ENCODE data around the gene PLA2G4E. TPM values are rescaled to one million over a fixed set of nuclear protein-coding genes. Genes with fewer than 3 reads are reported as not detected.

Gene PLA2G4E
- total RNA-seq, 6 experiments from 2014 or later, result not detected

- no peaks in the 10 kb centered on the region for H3K9me3 ChIP-seq
- peaks cover 0 to 8% (median 2%) of the 10 kb centered on the region in 4 donors for H3K36me3 ChIP-seq
- intact Hi-C loops (cut with DNase I), result no loop called here
- no peaks in the 10 kb centered on the region for H3K4me1 ChIP-seq
- H3K27ac ChIP-seq, result no peak overlapping the region
- DNase-seq (peak in 1 of 3 donors; percentile 40), ATAC-seq (no peak)
- WGBS (ENCODE audit: insufficient coverage, low coverage, low lambda C conversion rate, missing lambda C conversion rate), result 100% methylated on average over 1 of the region's 6 CpGs
- TF ChIP-seq, protein P1, sequence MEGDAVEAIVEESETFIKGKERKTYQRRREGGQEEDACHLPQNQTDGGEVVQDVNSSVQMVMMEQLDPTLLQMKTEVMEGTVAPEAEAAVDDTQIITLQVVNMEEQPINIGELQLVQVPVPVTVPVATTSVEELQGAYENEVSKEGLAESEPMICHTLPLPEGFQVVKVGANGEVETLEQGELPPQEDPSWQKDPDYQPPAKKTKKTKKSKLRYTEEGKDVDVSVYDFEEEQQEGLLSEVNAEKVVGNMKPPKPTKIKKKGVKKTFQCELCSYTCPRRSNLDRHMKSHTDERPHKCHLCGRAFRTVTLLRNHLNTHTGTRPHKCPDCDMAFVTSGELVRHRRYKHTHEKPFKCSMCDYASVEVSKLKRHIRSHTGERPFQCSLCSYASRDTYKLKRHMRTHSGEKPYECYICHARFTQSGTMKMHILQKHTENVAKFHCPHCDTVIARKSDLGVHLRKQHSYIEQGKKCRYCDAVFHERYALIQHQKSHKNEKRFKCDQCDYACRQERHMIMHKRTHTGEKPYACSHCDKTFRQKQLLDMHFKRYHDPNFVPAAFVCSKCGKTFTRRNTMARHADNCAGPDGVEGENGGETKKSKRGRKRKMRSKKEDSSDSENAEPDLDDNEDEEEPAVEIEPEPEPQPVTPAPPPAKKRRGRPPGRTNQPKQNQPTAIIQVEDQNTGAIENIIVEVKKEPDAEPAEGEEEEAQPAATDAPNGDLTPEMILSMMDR (IDR thresholded peaks at IDR 0.05), result no peak
- TF ChIP-seq POLR2A (IDR thresholded peaks at IDR 0.05), result no peak
- no peaks in the 10 kb centered on the region for H3K27me3 ChIP-seq
- H3K4me3 ChIP-seq, result no peak overlapping the region
Measured at GRCh38 chr15:41945221-41945620, 75.6 kb downstream of the PLA2G4E start.

DNA sequence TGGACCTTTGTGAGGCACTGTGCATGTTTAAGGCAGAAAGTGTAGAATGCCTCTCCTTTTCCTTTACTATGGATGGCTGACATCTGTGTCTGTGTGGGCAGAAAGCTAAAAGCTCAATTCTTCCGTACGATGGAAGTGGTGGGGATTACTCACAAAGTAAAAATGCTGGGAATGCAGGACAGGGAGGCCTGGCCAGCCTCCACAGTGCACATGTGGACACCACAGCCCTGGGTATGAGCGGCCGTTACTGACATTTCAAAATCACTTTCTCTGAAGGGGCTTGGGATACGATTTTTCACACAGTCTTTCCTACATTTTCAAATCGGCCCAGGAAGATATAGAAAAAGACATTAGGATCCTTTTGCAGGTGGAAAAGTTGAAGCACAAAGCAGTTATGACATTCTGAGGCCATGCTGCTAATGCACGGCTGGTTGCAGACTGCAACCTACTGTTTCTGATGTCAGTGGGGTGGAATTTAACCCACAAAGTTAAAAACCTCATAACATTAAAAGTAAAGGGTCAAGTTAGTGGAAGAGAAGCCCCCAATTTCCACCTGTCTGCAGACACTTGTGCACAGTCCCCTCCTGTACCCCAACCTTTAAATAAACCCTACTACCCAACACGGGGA lies 76.4 kb downstream of the PLA2G4E start:
- TF ChIP-seq, protein P1 (IDR thresholded peaks at IDR 0.05), result no peak
- no peak for TF ChIP-seq POLR2A (IDR thresholded peaks at IDR 0.05)
- Histone ChIP-seq H3K36me3 (peaks cover 0 to 12% (median 2%) of the 10 kb centered on the region in 4 donors), H3K4me1 (no peaks in the 10 kb centered on the region), H3K27ac (peak overlapping the region in 1 of 3 donors; percentile 4), H3K27me3 (no peaks in the 10 kb centered on the region), H3K9me3 (no peaks in the 10 kb centered on the region), H3K4me3 (no peak overlapping the region)
- 43% methylated on average over 7 of the region's 8 CpGs for WGBS (ENCODE audit: insufficient coverage, low coverage, low lambda C conversion rate, missing lambda C conversion rate)
- intact Hi-C loops (cut with DNase I), result no loop called here
- ATAC-seq (peak; percentile 23 to 78 (median 42)), DNase-seq (peak in 1 of 3 donors; percentile 31)

DNA sequence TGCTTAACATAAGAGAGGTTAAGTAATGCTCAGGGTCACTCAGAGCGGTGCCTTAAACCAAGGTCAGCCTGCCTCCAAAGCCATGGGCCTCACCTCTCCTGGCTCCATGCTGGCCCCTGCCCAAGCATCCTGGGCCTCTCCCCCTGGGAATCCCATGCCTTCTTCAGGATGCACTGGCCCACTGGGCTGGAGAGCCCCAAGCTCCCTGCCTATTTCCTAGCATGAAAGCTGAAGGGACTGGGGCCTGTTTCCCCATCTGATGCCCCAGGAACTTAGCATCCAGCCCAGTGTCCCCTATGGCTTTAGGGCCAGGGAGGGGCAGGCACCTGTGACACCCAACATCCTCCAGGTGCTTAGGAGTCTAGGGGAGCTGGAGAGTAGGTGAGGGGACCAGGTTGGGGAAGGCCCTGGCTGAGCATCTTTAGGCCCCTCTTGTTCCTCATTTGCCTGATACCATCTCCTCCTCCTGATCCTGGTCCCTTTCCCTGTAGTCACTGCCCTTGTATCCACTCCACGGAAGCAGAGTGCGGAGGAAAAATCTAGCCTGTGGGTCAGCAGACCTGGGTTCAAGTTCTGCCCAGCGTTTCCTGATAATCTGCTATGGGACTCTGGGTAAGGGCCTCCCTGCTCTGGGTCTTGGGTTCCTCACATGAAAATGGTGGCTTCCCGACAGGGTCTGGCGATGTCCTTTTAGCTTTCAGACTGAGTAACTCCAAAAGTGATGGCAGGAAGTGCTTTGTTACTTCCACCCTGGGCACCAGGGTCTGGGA lies 77.1 kb downstream of the PLA2G4E start:
- H3K27me3 ChIP-seq, result no peaks in the 10 kb centered on the region
- no peak overlapping the region for H3K4me3 ChIP-seq
- H3K4me1 ChIP-seq, result no peaks in the 10 kb centered on the region
- peaks cover 0 to 15% (median 2%) of the 10 kb centered on the region in 4 donors for H3K36me3 ChIP-seq
- no peak for TF ChIP-seq POLR2A (IDR thresholded peaks at IDR 0.05)
- TF ChIP-seq, protein P1 (IDR thresholded peaks at IDR 0.05), result no peak
- no peaks in the 10 kb centered on the region for H3K9me3 ChIP-seq
- DNase-seq (peak in 1 of 3 donors; percentile 36), ATAC-seq (no peak)
- 93% methylated on average over 3 of the region's 6 CpGs for WGBS (ENCODE audit: insufficient coverage, low coverage, low lambda C conversion rate, missing lambda C conversion rate)
- intact Hi-C loops (cut with DNase I), result no loop called here
- peak overlapping the region in 1 of 3 donors; percentile 4 for H3K27ac ChIP-seq

- peaks cover 0 to 20% (median 2%) of the 10 kb centered on the region in 4 donors for H3K36me3 ChIP-seq
- WGBS (ENCODE audit: insufficient coverage, low coverage, low lambda C conversion rate, missing lambda C conversion rate), result 86% methylated on average over 2 of the region's 7 CpGs
- H3K4me1 ChIP-seq, result no peaks in the 10 kb centered on the region
- intact Hi-C loops (cut with DNase I), result no loop called here
- no peak for TF ChIP-seq POLR2A (IDR thresholded peaks at IDR 0.05)
- TF ChIP-seq, protein P1 (IDR thresholded peaks at IDR 0.05), result no peak
- H3K4me3 ChIP-seq, result no peak overlapping the region
- no peak overlapping the region for H3K27ac ChIP-seq
- H3K9me3 ChIP-seq, result no peaks in the 10 kb centered on the region
- H3K27me3 ChIP-seq, result no peaks in the 10 kb centered on the region
- DNase-seq (peak in 1 of 3 donors; percentile 35), ATAC-seq (no peak)
Measured at GRCh38 chr15:41942886-41943285, 78.0 kb downstream of the PLA2G4E start.

Measured in right lobe of liver (tissue), 6 donors.